Measurements from ENCODE around the gene ROBO1. TPM values are rescaled to one million over a fixed set of nuclear protein-coding genes. Genes with fewer than 3 reads are reported as not detected.

The ROBO1 gene
- total RNA-seq, 1 donor from 2014 or later = 31.7 TPM

DNA sequence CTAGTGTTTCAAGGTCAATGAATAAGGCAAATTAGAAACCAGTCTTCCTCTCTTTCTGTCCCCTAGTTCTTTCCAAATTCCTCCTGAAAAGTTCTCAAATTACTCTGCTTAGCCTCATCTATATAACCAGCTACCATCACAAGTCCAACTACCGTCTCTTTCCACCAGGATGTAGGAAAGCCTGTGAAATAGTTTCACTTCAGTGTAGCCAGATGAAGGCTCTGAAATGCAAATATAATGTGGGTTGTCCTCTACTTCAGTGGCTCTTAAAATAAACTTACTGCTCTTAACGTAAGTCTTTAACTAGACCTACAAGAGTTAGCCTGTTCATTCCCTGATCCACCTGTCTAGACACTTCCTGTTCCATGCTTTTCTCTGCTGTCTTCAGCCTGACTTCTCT is 827.7 kb downstream of the ROBO1 start:
- no peaks in the 10 kb centered on the region for H3K27me3 ChIP-seq (ENCODE audit: control insufficient read depth, insufficient read depth, low read length)
- TF ChIP-seq, protein P1, sequence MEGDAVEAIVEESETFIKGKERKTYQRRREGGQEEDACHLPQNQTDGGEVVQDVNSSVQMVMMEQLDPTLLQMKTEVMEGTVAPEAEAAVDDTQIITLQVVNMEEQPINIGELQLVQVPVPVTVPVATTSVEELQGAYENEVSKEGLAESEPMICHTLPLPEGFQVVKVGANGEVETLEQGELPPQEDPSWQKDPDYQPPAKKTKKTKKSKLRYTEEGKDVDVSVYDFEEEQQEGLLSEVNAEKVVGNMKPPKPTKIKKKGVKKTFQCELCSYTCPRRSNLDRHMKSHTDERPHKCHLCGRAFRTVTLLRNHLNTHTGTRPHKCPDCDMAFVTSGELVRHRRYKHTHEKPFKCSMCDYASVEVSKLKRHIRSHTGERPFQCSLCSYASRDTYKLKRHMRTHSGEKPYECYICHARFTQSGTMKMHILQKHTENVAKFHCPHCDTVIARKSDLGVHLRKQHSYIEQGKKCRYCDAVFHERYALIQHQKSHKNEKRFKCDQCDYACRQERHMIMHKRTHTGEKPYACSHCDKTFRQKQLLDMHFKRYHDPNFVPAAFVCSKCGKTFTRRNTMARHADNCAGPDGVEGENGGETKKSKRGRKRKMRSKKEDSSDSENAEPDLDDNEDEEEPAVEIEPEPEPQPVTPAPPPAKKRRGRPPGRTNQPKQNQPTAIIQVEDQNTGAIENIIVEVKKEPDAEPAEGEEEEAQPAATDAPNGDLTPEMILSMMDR (IDR thresholded peaks at IDR 0.05; ENCODE audit: insufficient read depth, low read length, poor library complexity, severe bottlenecking) = no peak
- DNase-seq (ENCODE audit: low read depth) = no peak

DNA sequence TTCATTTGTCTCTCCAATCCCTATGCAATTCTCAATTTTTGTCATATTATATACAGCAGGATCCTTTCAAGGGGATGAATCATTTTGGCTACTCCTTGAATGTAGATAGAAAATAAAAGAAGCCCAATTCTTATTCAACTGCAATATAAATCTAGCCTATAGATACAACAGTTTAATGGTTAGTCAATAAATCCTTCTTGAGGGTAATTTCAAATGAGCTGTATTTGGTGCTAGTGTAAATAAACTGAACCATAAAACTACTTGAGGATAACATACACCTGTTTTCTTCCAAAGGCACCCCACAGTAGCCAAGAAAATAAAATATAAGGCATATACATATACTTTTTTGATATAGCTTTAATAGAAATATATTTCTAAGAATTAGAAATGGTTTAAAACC is 830.3 kb downstream of the ROBO1 start:
- H3K4me3 ChIP-seq (ENCODE audit: low read depth, low read length) = no peak overlapping the region
- no peak for DNase-seq (ENCODE audit: low read depth)
- no peaks in the 10 kb centered on the region for H3K27me3 ChIP-seq (ENCODE audit: control insufficient read depth, insufficient read depth, low read length)
- no peaks in the 10 kb centered on the region for H3K36me3 ChIP-seq (ENCODE audit: control insufficient read depth, insufficient read depth, low read length)
- TF ChIP-seq, protein P1 (IDR thresholded peaks at IDR 0.05; ENCODE audit: insufficient read depth, low read length, poor library complexity, severe bottlenecking) = no peak

More for the DNA sequence above, 827.7 kb downstream of the ROBO1 start:
- H3K4me3 ChIP-seq (ENCODE audit: low read depth, low read length) = no peak overlapping the region
- no peaks in the 10 kb centered on the region for H3K36me3 ChIP-seq (ENCODE audit: control insufficient read depth, insufficient read depth, low read length)

DNA sequence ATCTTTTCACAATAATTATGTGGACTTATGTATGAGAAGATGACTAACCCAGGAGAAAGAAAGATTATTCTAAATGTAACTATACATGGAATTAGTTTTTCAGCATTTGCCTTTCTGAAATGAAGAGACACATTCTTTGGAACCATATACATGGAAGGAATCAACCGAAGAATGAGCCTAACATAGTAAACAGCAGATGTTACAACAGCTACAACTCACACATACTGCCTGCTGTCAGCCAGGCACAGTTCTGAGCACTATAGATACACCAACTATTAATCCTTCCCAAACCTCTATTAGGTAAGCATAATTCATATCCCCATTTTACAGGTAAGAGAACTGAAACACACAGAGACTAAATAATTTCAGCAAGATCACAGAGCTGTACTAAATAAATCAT is 840.0 kb downstream of the ROBO1 start:
- H3K27me3 ChIP-seq (ENCODE audit: control insufficient read depth, insufficient read depth, low read length) = no peaks in the 10 kb centered on the region
- H3K36me3 ChIP-seq (ENCODE audit: control insufficient read depth, insufficient read depth, low read length) = no peaks in the 10 kb centered on the region
- DNase-seq (ENCODE audit: low read depth) = no peak
- H3K4me3 ChIP-seq (ENCODE audit: low read depth, low read length) = no peak overlapping the region
- TF ChIP-seq, protein P1 (IDR thresholded peaks at IDR 0.05; ENCODE audit: insufficient read depth, low read length, poor library complexity, severe bottlenecking) = no peak

DNA sequence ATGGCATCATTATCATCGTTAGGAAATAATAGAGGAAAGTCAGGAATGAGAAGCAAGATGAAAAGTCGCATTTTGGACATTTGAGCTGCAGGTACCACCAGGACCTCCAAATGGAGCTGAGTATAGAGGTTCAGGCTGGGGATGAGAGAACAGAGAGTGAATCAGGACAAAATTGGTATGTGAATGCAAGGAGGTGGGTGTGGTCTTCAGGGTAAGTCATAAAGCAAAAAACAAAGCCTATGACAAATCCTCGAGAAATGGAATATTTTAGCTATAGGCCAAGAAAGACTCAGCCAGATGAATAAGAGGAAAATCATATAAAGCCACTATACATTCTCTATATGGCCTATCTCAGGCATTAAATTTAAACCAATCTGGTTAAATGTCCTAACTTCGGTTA is 841.3 kb downstream of the ROBO1 start:
- Histone ChIP-seq H3K27me3 (ENCODE audit: control insufficient read depth, insufficient read depth, low read length) (no peaks in the 10 kb centered on the region), H3K36me3 (ENCODE audit: control insufficient read depth, insufficient read depth, low read length) (no peaks in the 10 kb centered on the region), H3K4me3 (ENCODE audit: low read depth, low read length) (no peak overlapping the region)
- TF ChIP-seq, protein P1 (IDR thresholded peaks at IDR 0.05; ENCODE audit: insufficient read depth, low read length, poor library complexity, severe bottlenecking) = no peak
- DNase-seq (ENCODE audit: low read depth) = no peak

DNA sequence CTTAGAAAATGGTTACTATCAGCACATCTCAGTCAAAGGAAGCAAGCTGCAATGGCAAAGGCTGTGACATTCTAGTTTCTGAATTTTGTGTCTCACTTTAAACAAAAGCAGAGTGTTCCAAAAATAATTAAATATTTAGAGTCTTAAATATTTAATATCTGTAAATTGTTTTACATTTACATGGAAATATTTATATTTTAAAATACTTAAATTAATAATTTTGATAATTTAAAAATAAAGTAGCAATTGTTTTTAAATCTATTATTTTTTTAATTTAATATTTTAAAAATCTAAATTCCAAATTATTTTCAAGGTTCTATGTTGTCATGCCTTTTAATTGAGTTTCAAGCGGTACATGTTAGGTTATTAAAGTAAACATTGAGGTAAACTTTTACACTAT is 843.1 kb downstream of the ROBO1 start:
- TF ChIP-seq, protein P1 (IDR thresholded peaks at IDR 0.05; ENCODE audit: insufficient read depth, low read length, poor library complexity, severe bottlenecking) = no peak
- Histone ChIP-seq H3K27me3 (ENCODE audit: control insufficient read depth, insufficient read depth, low read length) (no peaks in the 10 kb centered on the region), H3K36me3 (ENCODE audit: control insufficient read depth, insufficient read depth, low read length) (no peaks in the 10 kb centered on the region), H3K4me3 (ENCODE audit: low read depth, low read length) (no peak overlapping the region)
- DNase-seq (ENCODE audit: low read depth) = no peak

DNA sequence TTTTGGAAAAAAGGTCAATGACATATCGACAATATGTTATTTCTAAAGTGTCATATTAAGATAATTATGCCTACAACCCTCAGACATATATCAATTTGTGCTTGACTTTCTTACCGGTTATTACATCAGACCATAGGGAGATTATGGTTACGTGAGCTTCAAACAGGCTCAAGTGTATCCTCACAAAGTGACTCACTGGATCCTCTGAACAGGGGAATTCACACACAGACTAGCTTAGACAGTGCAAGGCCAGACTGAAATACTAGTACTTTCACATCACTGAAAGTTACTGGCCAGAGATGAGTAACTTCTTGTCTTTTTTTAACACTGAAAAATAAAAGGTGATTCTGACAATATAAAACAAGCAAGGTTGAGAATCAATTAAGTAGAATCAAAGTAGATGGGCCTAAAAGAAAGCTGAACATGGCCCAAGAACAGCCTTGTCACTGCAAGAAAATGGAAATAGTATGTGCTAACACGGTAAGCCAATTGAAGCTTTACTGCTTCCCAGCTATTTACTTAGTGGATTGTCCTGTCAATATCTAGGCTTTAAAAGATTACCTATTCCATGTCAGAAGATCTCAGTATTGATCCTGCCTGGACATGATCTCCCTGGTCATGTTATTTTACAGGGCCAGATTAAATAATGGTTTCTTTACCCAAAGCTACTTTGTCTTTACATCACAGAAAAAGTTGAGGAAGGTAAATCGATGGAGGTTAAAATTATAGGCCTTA is 848.6 kb downstream of the ROBO1 start:
- peak; percentile 63 for DNase-seq (ENCODE audit: low read depth)
- H3K4me3 ChIP-seq (ENCODE audit: low read depth, low read length) = no peak overlapping the region
- TF ChIP-seq, protein P1 (IDR thresholded peaks at IDR 0.05; ENCODE audit: insufficient read depth, low read length, poor library complexity, severe bottlenecking) = no peak
- H3K36me3 ChIP-seq (ENCODE audit: control insufficient read depth, insufficient read depth, low read length) = no peaks in the 10 kb centered on the region
- no peaks in the 10 kb centered on the region for H3K27me3 ChIP-seq (ENCODE audit: control insufficient read depth, insufficient read depth, low read length)
